H1 (cell line): ENCODE data around the gene SRSF9. TPM values are rescaled to one million over a fixed set of nuclear protein-coding genes. Genes with fewer than 3 reads are reported as not detected.
A peak's percentile ranks its signal among the peaks of the same experiment; 100 is the strongest.

Experiments
- CTCF ChIA-PET: fragments of 300-600 bp; sonication (Branson Sonifier 250); formaldehyde crosslinking; loops from one replicate; lab custom pipeline; 2021; ENCODE audit not compliant: partially characterized antibody; lab: Charles Lee
- POLR2A ChIA-PET: fragments of 300-600 bp; sonication (Branson Sonifier 250); formaldehyde crosslinking; loops from one replicate; lab custom pipeline; 2021; ENCODE audit warnings: inconsistent platforms; ENCODE audit not compliant: partially characterized antibody; lab: Charles Lee
- DNase-seq, 2 experiments: peaks; one replicate each; pipeline versions ENCODE4 v3.0.0 to v3.0.0-alpha.2; 2010 to 2022; ENCODE audit warnings: low spot score in 2 of 2, low read depth in 1 of 2, mixed read lengths in 1 of 2
- FAIRE-seq: peaks from 2 replicates; lab custom pipeline; 2011; peaks lifted over from hg19 to GRCh38; lab: Jason Lieb, UNC
- H2AFZ ChIP-seq: 2 replicates; pipeline ENCODE4 v1.8.1; 2012; ENCODE audit warnings: low read length, inconsistent platforms
- H2AK5ac ChIP-seq: 2 replicates; pipeline ENCODE4 v1.6.1; 2013; ENCODE audit warnings: low read depth, low read length
- H2BK120ac ChIP-seq: replicated peaks from 2 replicates; pipeline ENCODE3; 2013; ENCODE audit warnings: low read depth, low read length, inconsistent platforms
- H2BK12ac ChIP-seq: 2 replicates; pipeline ENCODE4 v1.6.1; 2013; ENCODE audit warnings: low read depth, low read length
- H2BK15ac ChIP-seq: 2 replicates; pipeline ENCODE4 v1.6.1; 2013; ENCODE audit warnings: low read length
- H2BK20ac ChIP-seq: 2 replicates; pipeline ENCODE4 v1.6.1; 2013; ENCODE audit warnings: low read length
- H2BK5ac ChIP-seq: 2 replicates; pipeline ENCODE4 v1.6.1; 2013; ENCODE audit warnings: low read depth, low read length
- H3K14ac ChIP-seq: 2 replicates; pipeline ENCODE4 v1.6.1; 2013; ENCODE audit warnings: inconsistent platforms; ENCODE audit not compliant: insufficient read length
- H3K18ac ChIP-seq: 2 replicates; pipeline ENCODE4 v1.6.1; 2013; ENCODE audit warnings: low read length; ENCODE audit errors: extremely low read depth
- H3K23ac ChIP-seq: 2 replicates; pipeline ENCODE4 v1.6.1; 2013; ENCODE audit warnings: inconsistent platforms; ENCODE audit not compliant: insufficient read length
- H3K23me2 ChIP-seq: 2 replicates; pipeline ENCODE4 v1.6.1; 2013; ENCODE audit warnings: low read depth, low read length
- H3K27ac ChIP-seq: 2 replicates; pipeline ENCODE4 v1.6.1; 2011; ENCODE audit warnings: low read depth, low read length, inconsistent platforms
- H3K27me3 ChIP-seq, 4 experiments: replicated peaks in 1 of 4; 1 replicate in 1 of 4; 2 replicates in 3 of 4; pipeline versions ENCODE4 v1.6.1 to v1.8.1; 2011 to 2013; ENCODE audit warnings: low read length in 3 of 4, mild to moderate bottlenecking in 3 of 4, inconsistent platforms in 2 of 4, mixed read lengths in 2 of 4, moderate library complexity in 1 of 4; ENCODE audit not compliant: control insufficient read depth in 3 of 4, insufficient read depth in 3 of 4; ENCODE audit errors: extremely low read depth in 1 of 4
- H3K36me3 ChIP-seq, 4 experiments: 2 replicates each; pipeline versions ENCODE4 v1.6.1 to v1.8.1; 2011 to 2013; ENCODE audit warnings: mild to moderate bottlenecking in 4 of 4, low read length in 3 of 4, moderate library complexity in 2 of 4, control low read depth in 1 of 4, inconsistent platforms in 1 of 4; ENCODE audit not compliant: insufficient read depth in 4 of 4, control insufficient read depth in 2 of 4
- H3K4ac ChIP-seq: replicated peaks from 2 replicates; pipeline ENCODE3; 2013; ENCODE audit warnings: low read length, low read depth, mixed read lengths, inconsistent platforms; ENCODE audit not compliant: insufficient read length
- H3K4me1 ChIP-seq, 4 experiments: replicated peaks in 1 of 4; 1 replicate in 1 of 4; 2 replicates in 3 of 4; pipeline versions ENCODE4 v1.6.1 to v1.8.1; 2011 to 2013; ENCODE audit warnings: low read length in 3 of 4, inconsistent platforms in 2 of 4, mixed read lengths in 1 of 4; ENCODE audit not compliant: insufficient read depth in 4 of 4, control insufficient read depth in 3 of 4
- H3K4me2 ChIP-seq, 2 experiments: 2 replicates each; pipeline versions ENCODE4 v1.6.1 to v1.8.1; 2011 to 2013; ENCODE audit warnings: low read depth in 2 of 2, low read length in 2 of 2, control low read depth in 1 of 2, inconsistent platforms in 1 of 2, mild to moderate bottlenecking in 1 of 2; ENCODE audit not compliant: insufficient read depth in 1 of 2
- H3K4me3 ChIP-seq, 4 experiments: fragments of 200-600, 300-600 bp in 1 of 4; sonication (generic), shearing (Covaris generic), sonication (Bioruptor Twin) in 1 of 4; 2 replicates each; pipeline versions ENCODE4 v1.5.1 to v1.8.1; 2011 to 2016; ENCODE audit warnings: low read length in 4 of 4, low read depth in 3 of 4, control low read depth in 2 of 4, inconsistent platforms in 2 of 4, mild to moderate bottlenecking in 2 of 4, mixed read lengths in 1 of 4, moderate library complexity in 1 of 4; ENCODE audit not compliant: insufficient read depth in 2 of 4; ENCODE audit errors: extremely low read depth in 1 of 4
- H3K56ac ChIP-seq: replicated peaks from 2 replicates; pipeline ENCODE3; 2013; ENCODE audit warnings: low read depth, mild to moderate bottlenecking, mixed read lengths, low read length, inconsistent platforms; ENCODE audit not compliant: insufficient read length
- H3K79me1 ChIP-seq: 2 replicates; pipeline ENCODE4 v1.6.1; 2013; ENCODE audit warnings: low read depth, low read length, control low read depth
- H3K79me2 ChIP-seq, 2 experiments: 2 replicates each; pipeline versions ENCODE4 v1.6.1 to v1.8.1; 2012 to 2013; ENCODE audit warnings: low read length in 2 of 2, mild to moderate bottlenecking in 2 of 2, inconsistent platforms in 1 of 2; ENCODE audit not compliant: insufficient read depth in 2 of 2, control insufficient read depth in 1 of 2
- H3K9ac ChIP-seq, 4 experiments: replicated peaks in 1 of 4; 1 replicate in 1 of 4; 2 replicates in 3 of 4; pipeline versions ENCODE4 v1.6.1 to v1.8.1; 2011 to 2013; ENCODE audit warnings: low read depth in 3 of 4, low read length in 3 of 4, control low read depth in 2 of 4, mild to moderate bottlenecking in 2 of 4, moderate library complexity in 2 of 4, inconsistent platforms in 1 of 4; ENCODE audit errors: extremely low read depth in 1 of 4
- H3K9me3 ChIP-seq, 2 experiments: 2 replicates each; pipeline versions ENCODE4 v1.6.1 to v1.8.1; 2012 to 2013; ENCODE audit warnings: mild to moderate bottlenecking in 2 of 2, moderate library complexity in 2 of 2, control low read depth in 1 of 2, inconsistent platforms in 1 of 2, low read depth in 1 of 2, low read length in 1 of 2, mixed read lengths in 1 of 2; ENCODE audit not compliant: insufficient read depth in 2 of 2
- H4K20me1 ChIP-seq, 2 experiments: replicated peaks in 1 of 2; 2 replicates each; pipeline versions ENCODE3 to v1.8.1; 2011 to 2013; ENCODE audit warnings: inconsistent platforms in 2 of 2, low read length in 2 of 2, mild to moderate bottlenecking in 1 of 2; ENCODE audit not compliant: insufficient read depth in 2 of 2, control insufficient read depth in 1 of 2
- H4K5ac ChIP-seq: 2 replicates; pipeline ENCODE4 v1.6.1; 2013; ENCODE audit warnings: low read length, low read depth, mixed read lengths, inconsistent platforms; ENCODE audit not compliant: insufficient read length
- H4K8ac ChIP-seq: 2 replicates; pipeline ENCODE4 v1.8.0; 2013; ENCODE audit warnings: mild to moderate bottlenecking, moderate library complexity, low read length, inconsistent platforms; ENCODE audit not compliant: insufficient read depth; ENCODE audit errors: extremely low read depth
- H4K91ac ChIP-seq: replicated peaks from 2 replicates; pipeline ENCODE3; 2013; ENCODE audit warnings: low read length, mixed read lengths, inconsistent platforms; ENCODE audit not compliant: insufficient read length
- BCL11A ChIP-seq, 2 experiments: IDR thresholded peaks; one replicate each; pipeline ENCODE4 v1.6.1; 2011; ENCODE audit warnings: low read depth in 2 of 2, low read length in 2 of 2, mild to moderate bottlenecking in 2 of 2
- NANOG ChIP-seq: IDR thresholded peaks from 2 replicates; pipeline ENCODE4 v1.6.1; 2011; ENCODE audit warnings: low read length, low read depth, mild to moderate bottlenecking, inconsistent platforms; ENCODE audit not compliant: insufficient read depth, poor library complexity, severe bottlenecking
- NRF1 ChIP-seq: IDR thresholded peaks from 2 replicates; pipeline ENCODE4 v1.6.1; 2011; ENCODE audit warnings: mild to moderate bottlenecking, low read depth, low read length, improper control_type of control experiment
- SIN3A ChIP-seq, 2 experiments: IDR thresholded peaks in 1 of 2; conservative IDR thresholded peaks in 1 of 2; 2 replicates each; pipeline ENCODE4 v1.6.1; 2011 to 2012; ENCODE audit warnings: low read length in 2 of 2, improper control_type of control experiment in 1 of 2, low read depth in 1 of 2, mild to moderate bottlenecking in 1 of 2
- WGBS, 2 experiments: shearing (Covaris generic) in 1 of 2; methylation state at CpG; one replicate each; pipeline versions ENCODE4 v1.1.6 to v1.1.7; 2013 to 2015; ENCODE audit warnings: low lambda C conversion rate in 2 of 2, mixed read lengths in 2 of 2, inconsistent platforms in 1 of 2, low coverage in 1 of 2, missing lambda C conversion rate in 1 of 2; ENCODE audit not compliant: insufficient replicate concordance in 2 of 2, insufficient coverage in 1 of 2, insufficient read length in 1 of 2; ENCODE audit errors: extremely low coverage in 1 of 2, missing lambda C conversion rate in 1 of 2; 5-methylcytosine and 5-hydroxymethylcytosine counted together
- polyA plus RNA-seq, 7 experiments: library from polyadenylated mRNA; depleted of rRNA in 3 of 7; stranded (reverse) in 5 of 7; unstranded in 2 of 7; fragments of >200 nt in 5 of 7; fragments of 200-250 nt in 2 of 7; gene quantifications; 1 replicate in 5 of 7; 2 replicates in 1 of 7; 4 replicates in 1 of 7; pipeline versions ENCODE4 v1.2.1 to v1.2.3, GENCODE V29; 2011 to 2013; ENCODE audit warnings: missing spikeins in 2 of 7, mixed read lengths in 2 of 7
- total RNA-seq: library from RNA; stranded (reverse); fragmentation: NEBNext Ultra II Directional; extraction: Animal tissue kit (Norgen Biotek cat#: 25700); gene quantifications from 2 replicates; pipeline ENCODE4 v1.2.1, GENCODE V29; 2021
- TF ChIP-seq, protein P1 (sequence below), 3 experiments: IDR thresholded peaks; 1 replicate in 2 of 3; 2 replicates in 1 of 3; pipeline versions ENCODE4 v1.5.1 to v1.6.1; 2011; ENCODE audit warnings: low read length in 3 of 3, mild to moderate bottlenecking in 3 of 3, inconsistent platforms in 2 of 3, low read depth in 1 of 3, moderate library complexity in 1 of 3; ENCODE audit not compliant: insufficient read depth in 1 of 3; ENCODE audit errors: control extremely low read depth in 1 of 3

SRSF9 gene
- total and polyA plus RNA-seq, 2 of the 8 experiments (the other 6 are each of a cell fraction or from before 2014, with no cell fraction given), result 172 to 304 TPM

GRCh38 chr12:120445911-120446843 lies 23.4 kb downstream of the SRSF9 start, which contains the start of the genes GATC and TRIAP1:
Gene GATC, plus strand, starts transcription at chr12:120446444. Its CDS starts 37 bp downstream, at chr12:120446481.
Gene TRIAP1, minus strand, starts transcription at chr12:120446384. Its CDS starts 12 bp downstream, at chr12:120446372.
- peaks cover 7 to 39% (median 17%) of the 10 kb centered on the region in 4 experiments for H3K36me3 ChIP-seq
- WGBS, 2 experiments, result 0% methylated on average over 73 of the region's 73 CpGs; no CpG with 5 or more reads in 1 of the 2 experiments
- no peak for FAIRE-seq
- TF ChIP-seq BCL11A (IDR thresholded peaks at IDR 0.05; ENCODE audit: low read depth in 2 of 2, low read length in 2 of 2) (no peak), NRF1 (no peak), NANOG (no peak), SIN3A (conservative IDR thresholded peaks at IDR 0.05 in 1 of 2, IDR thresholded peaks at IDR 0.05 in 1 of 2; ENCODE audit: low read depth in 1 of 2, low read length in 2 of 2) (peak; percentile 82 to 99; a peak in 3 of 4 replicates)
- TF ChIP-seq, protein P1, sequence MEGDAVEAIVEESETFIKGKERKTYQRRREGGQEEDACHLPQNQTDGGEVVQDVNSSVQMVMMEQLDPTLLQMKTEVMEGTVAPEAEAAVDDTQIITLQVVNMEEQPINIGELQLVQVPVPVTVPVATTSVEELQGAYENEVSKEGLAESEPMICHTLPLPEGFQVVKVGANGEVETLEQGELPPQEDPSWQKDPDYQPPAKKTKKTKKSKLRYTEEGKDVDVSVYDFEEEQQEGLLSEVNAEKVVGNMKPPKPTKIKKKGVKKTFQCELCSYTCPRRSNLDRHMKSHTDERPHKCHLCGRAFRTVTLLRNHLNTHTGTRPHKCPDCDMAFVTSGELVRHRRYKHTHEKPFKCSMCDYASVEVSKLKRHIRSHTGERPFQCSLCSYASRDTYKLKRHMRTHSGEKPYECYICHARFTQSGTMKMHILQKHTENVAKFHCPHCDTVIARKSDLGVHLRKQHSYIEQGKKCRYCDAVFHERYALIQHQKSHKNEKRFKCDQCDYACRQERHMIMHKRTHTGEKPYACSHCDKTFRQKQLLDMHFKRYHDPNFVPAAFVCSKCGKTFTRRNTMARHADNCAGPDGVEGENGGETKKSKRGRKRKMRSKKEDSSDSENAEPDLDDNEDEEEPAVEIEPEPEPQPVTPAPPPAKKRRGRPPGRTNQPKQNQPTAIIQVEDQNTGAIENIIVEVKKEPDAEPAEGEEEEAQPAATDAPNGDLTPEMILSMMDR (IDR thresholded peaks at IDR 0.05; ENCODE audit: control extremely low read depth in 1 of 3, insufficient read depth in 1 of 3, low read depth in 1 of 3, low read length in 3 of 3), result no peak

More at GRCh38 chr12:120445911-120446843, 23.4 kb downstream of the SRSF9 start, which contains the start of the genes GATC and TRIAP1:
- H4K5ac ChIP-seq, result peak within 1 kb of the TSS; percentile 81
- peak within 1 kb of the TSS; percentile 94 for H3K27ac ChIP-seq
- peaks cover 2 to 3% of the 10 kb centered on the region in 2 experiments for H4K20me1 ChIP-seq
- peak within 1 kb of the TSS; percentile 97 for H3K4ac ChIP-seq
- H3K56ac ChIP-seq, result peak within 1 kb of the TSS; percentile 79
- H3K9ac ChIP-seq, result peak within 1 kb of the TSS; percentile 90 to 96 (median 94)
- 0 out of 2 replicates have a peak within 1 kb of the TSS, but pooled peaks have one; percentile 60 for H2BK12ac ChIP-seq
- peaks cover 17 to 58% of the 10 kb centered on the region in 2 experiments for H3K79me2 ChIP-seq
- H2AK5ac ChIP-seq, result 0 out of 2 replicates have a peak within 1 kb of the TSS, but pooled peaks have one; percentile 20
- no peaks in the 10 kb centered on the region for H3K27me3 ChIP-seq
- CTCF ChIA-PET, result interaction anchor here (0.6 to 2.7 kb wide), 10 partner anchors 11 to 120 kb away, joined by 3 to 20 read pairs (median 5); partner anchors contain the start of gene SRSF9
- no peak within 1 kb of the TSS for H3K23ac ChIP-seq
- peak within 1 kb of the TSS; percentile 76 to 79 for H3K4me2 ChIP-seq
- no peak within 1 kb of the TSS for H2BK20ac ChIP-seq
- peak within 1 kb of the TSS; percentile 95 for H4K91ac ChIP-seq
- peak in 1 of 2 experiments; percentile 99 for DNase-seq
- H2BK15ac ChIP-seq, result no peak within 1 kb of the TSS
- POLR2A ChIA-PET, result interaction anchor here (0.5 to 19.6 kb wide), 24 partner anchors 8 to 216 kb away, joined by 3 to 365 read pairs (median 4); partner anchors contain the start of genes COQ5, COX6A1, DYNLL1 and POP5
- no peak within 1 kb of the TSS for H3K14ac ChIP-seq
- peak within 1 kb of the TSS; percentile 96 for H2BK5ac ChIP-seq
- H3K4me3 ChIP-seq, result peak within 1 kb of the TSS; percentile 84 to 98 (median 98)
- H3K9me3 ChIP-seq, result no peaks in the 10 kb centered on the region
- H3K79me1 ChIP-seq, result peaks cover 5% of the 10 kb centered on the region
- H3K23me2 ChIP-seq, result peaks cover 7% of the 10 kb centered on the region; the same call in 1 of the 2 replicates
- peak within 1 kb of the TSS; percentile 88 for H3K18ac ChIP-seq
- no peak within 1 kb of the TSS for H2BK120ac ChIP-seq
- peaks cover 0 to 3% (median 1%) of the 10 kb centered on the region in 4 experiments; a peak in 1 of 7 replicates for H3K4me1 ChIP-seq
- peak within 1 kb of the TSS; percentile 99 for H4K8ac ChIP-seq
- H2AFZ ChIP-seq, result peak within 1 kb of the TSS; percentile 96; the same call in 1 of the 2 replicates
